Vagina (tissue), 2 donors: Measurements from ENCODE around the gene MYL3. TPM values are rescaled to one million over a fixed set of nuclear protein-coding genes. Genes with fewer than 3 reads are reported as not detected.

ENCODE experiments used
- DNase-seq, 2 donors: peaks; one replicate each; pipeline ENCODE4 v3.0.0-alpha.2; 2017; ENCODE audit errors: extremely low spot score in 2 of 2
- H3K27ac ChIP-seq: fragments of 200-600 bp; sonication (generic); one replicate; pipeline ENCODE4 v1.5.1; 2019
- H3K27me3 ChIP-seq: fragments of 200-600 bp; sonication (generic); one replicate; pipeline ENCODE4 v1.5.1; 2019
- H3K36me3 ChIP-seq, 2 donors: fragments of 200-600 bp; sonication (generic); one replicate each; pipeline ENCODE4 v1.5.1; 2017 to 2019
- H3K4me1 ChIP-seq: fragments of 200-600 bp; sonication (generic); one replicate; pipeline ENCODE4 v1.5.1; 2019
- H3K4me3 ChIP-seq, 2 donors: fragments of 200-600 bp; sonication (generic); 1 replicate in 1 of 2; 2 replicates in 1 of 2; pipeline ENCODE4 v1.5.1; 2016 to 2019
- H3K9me3 ChIP-seq: fragments of 200-600 bp; sonication (generic); one replicate; pipeline ENCODE4 v1.5.1; 2019
- POLR2A ChIP-seq, 2 donors: fragments of 450-650 bp; IDR thresholded peaks; one replicate each; pipeline ENCODE4 v1.6.1; 2017; ENCODE audit warnings: antibody characterized with exemption in 2 of 2, mild to moderate bottlenecking in 2 of 2, moderate library complexity in 2 of 2
- POLR2AphosphoS5 ChIP-seq, 2 donors: sonication (generic); formaldehyde crosslinking; IDR thresholded peaks; one replicate each; pipeline ENCODE4 v1.9.0; 2017; ENCODE audit warnings: antibody characterized with exemption in 2 of 2, mild to moderate bottlenecking in 2 of 2, low read depth in 1 of 2; ENCODE audit not compliant: insufficient read depth in 1 of 2
- intact Hi-C: fragments of 100-400 bp; cut with DNase I; formaldehyde crosslinking; loops from one replicate; pipeline ENCODE4 v1.15.1; 2023
- total RNA-seq: library from RNA; depleted of rRNA; stranded (reverse); fragments of >200 nt; gene quantifications from one replicate; pipeline ENCODE4 v1.2.3, GENCODE V29; 2016
- TF ChIP-seq, protein P1 (sequence below), 3 experiments: fragments of 450-650 bp in 2 of 3; fragments of 200-600 bp in 1 of 3; sonication (generic) in 1 of 3; IDR thresholded peaks; one replicate each; pipeline ENCODE4 v1.5.1; 2017 to 2019; ENCODE audit warnings: antibody characterized with exemption in 3 of 3, mild to moderate bottlenecking in 2 of 3, moderate library complexity in 2 of 3

The MYL3 gene
- total RNA-seq, 1 donor from 2014 or later: not detected

- TF ChIP-seq, protein P1, sequence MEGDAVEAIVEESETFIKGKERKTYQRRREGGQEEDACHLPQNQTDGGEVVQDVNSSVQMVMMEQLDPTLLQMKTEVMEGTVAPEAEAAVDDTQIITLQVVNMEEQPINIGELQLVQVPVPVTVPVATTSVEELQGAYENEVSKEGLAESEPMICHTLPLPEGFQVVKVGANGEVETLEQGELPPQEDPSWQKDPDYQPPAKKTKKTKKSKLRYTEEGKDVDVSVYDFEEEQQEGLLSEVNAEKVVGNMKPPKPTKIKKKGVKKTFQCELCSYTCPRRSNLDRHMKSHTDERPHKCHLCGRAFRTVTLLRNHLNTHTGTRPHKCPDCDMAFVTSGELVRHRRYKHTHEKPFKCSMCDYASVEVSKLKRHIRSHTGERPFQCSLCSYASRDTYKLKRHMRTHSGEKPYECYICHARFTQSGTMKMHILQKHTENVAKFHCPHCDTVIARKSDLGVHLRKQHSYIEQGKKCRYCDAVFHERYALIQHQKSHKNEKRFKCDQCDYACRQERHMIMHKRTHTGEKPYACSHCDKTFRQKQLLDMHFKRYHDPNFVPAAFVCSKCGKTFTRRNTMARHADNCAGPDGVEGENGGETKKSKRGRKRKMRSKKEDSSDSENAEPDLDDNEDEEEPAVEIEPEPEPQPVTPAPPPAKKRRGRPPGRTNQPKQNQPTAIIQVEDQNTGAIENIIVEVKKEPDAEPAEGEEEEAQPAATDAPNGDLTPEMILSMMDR (IDR thresholded peaks at IDR 0.05): no peak
- TF ChIP-seq POLR2A (IDR thresholded peaks at IDR 0.05) (no peak), POLR2AphosphoS5 (IDR thresholded peaks at IDR 0.05; ENCODE audit: insufficient read depth in 1 of 2, low read depth in 1 of 2) (no peak)
- no peaks in the 10 kb centered on the region for H3K36me3 ChIP-seq
- H3K9me3 ChIP-seq: no peaks in the 10 kb centered on the region
- H3K4me3 ChIP-seq: no peak overlapping the region
- H3K27ac ChIP-seq: no peak overlapping the region
- DNase-seq: no peak
- intact Hi-C loops: no loop called here
- no peaks in the 10 kb centered on the region for H3K4me1 ChIP-seq
- no peaks in the 10 kb centered on the region for H3K27me3 ChIP-seq
Observed at GRCh38 chr3:46859001-46859710, 4.1 kb downstream of the MYL3 start.

GRCh38 chr3:46858456-46858855 lies 4.8 kb downstream of the MYL3 start:
- TF ChIP-seq POLR2A (IDR thresholded peaks at IDR 0.05) (no peak), POLR2AphosphoS5 (IDR thresholded peaks at IDR 0.05; ENCODE audit: insufficient read depth in 1 of 2, low read depth in 1 of 2) (no peak)
- TF ChIP-seq, protein P1 (IDR thresholded peaks at IDR 0.05): no peak
- no peak for DNase-seq
- Histone ChIP-seq H3K9me3 (no peaks in the 10 kb centered on the region), H3K4me3 (no peak overlapping the region), H3K27ac (no peak overlapping the region), H3K4me1 (no peaks in the 10 kb centered on the region), H3K27me3 (no peaks in the 10 kb centered on the region), H3K36me3 (no peaks in the 10 kb centered on the region)
- intact Hi-C loops: no loop called here

DNA sequence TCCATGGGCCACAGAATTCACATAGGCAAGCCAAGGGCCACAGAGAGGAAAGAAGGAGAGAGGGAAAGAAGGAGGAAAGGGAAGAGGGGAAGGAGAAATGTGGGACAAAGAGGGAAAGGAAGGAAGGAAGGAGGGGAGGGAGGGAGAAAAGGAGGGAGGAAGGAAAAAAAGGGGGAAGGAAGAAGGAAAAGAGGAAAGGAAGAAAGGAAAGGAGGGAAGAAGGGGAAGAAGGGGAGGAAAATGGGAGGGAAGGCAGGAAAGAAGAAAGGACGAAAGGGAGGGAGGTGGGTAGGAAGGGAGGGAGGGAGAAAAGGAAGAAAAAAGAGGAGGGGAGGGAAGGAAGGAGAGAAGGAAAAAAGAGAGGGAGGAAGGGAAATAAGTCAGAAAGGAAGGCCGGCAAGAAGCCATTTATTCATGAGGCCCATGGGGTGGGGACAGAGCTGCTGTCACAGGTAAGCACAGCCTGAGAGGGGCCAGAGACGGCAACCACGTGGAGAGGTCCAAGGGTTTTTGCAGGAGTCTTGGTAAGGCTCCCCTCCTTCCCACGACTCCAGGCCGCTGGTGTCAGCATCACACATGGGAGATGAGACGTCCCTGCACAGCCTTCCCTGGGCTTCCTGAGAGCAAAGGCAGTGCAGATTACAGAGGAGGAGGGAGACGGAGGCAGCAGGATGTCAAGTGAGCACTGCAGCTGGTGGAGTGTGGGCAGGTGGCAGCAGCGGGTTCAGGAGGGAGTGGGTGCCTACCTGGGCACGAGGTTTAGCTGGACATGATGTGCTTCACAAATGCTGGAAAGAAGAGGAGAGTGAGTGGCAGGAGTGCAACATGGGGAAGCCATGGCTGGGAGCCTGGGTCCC lies 5.5 kb downstream of the MYL3 start:
- no peaks in the 10 kb centered on the region for H3K4me1 ChIP-seq
- H3K27me3 ChIP-seq: no peaks in the 10 kb centered on the region
- no peaks in the 10 kb centered on the region for H3K9me3 ChIP-seq
- no peak for DNase-seq
- H3K36me3 ChIP-seq: no peaks in the 10 kb centered on the region
- H3K4me3 ChIP-seq: no peak overlapping the region
- TF ChIP-seq POLR2AphosphoS5 (IDR thresholded peaks at IDR 0.05; ENCODE audit: insufficient read depth in 1 of 2, low read depth in 1 of 2): no peak
- TF ChIP-seq, protein P1 (IDR thresholded peaks at IDR 0.05): no peak
- TF ChIP-seq POLR2A (IDR thresholded peaks at IDR 0.05): no peak
- H3K27ac ChIP-seq: no peak overlapping the region
- intact Hi-C loops: no loop called here

GRCh38 chr3:46856576-46857471 lies 6.4 kb downstream of the MYL3 start:
- Histone ChIP-seq H3K27me3 (no peaks in the 10 kb centered on the region), H3K9me3 (no peaks in the 10 kb centered on the region), H3K4me3 (no peak overlapping the region), H3K36me3 (no peaks in the 10 kb centered on the region), H3K4me1 (no peaks in the 10 kb centered on the region), H3K27ac (no peak overlapping the region)
- DNase-seq: no peak
- TF ChIP-seq, protein P1 (IDR thresholded peaks at IDR 0.05): no peak
- TF ChIP-seq POLR2AphosphoS5 (IDR thresholded peaks at IDR 0.05; ENCODE audit: insufficient read depth in 1 of 2, low read depth in 1 of 2): no peak
- no peak for TF ChIP-seq POLR2A (IDR thresholded peaks at IDR 0.05)
- intact Hi-C loops: no loop called here
